Measurements from ENCODE around the gene FTL.

FTL gene

GRCh38 chr19:48993175-48994034 is 28.3 kb downstream of the FTL start, which contains the start of the genes GYS1 and RUVBL2:
Gene GYS1, minus strand, starts transcription at chr19:48993309. Its CDS starts 197 bp downstream, at chr19:48993112.
Gene RUVBL2, plus strand, starts transcription at chr19:48993887. Its CDS starts 25 bp downstream, at chr19:48993912.
- DNase-seq = peak; percentile 99

- no peak for DNase-seq
Measured at GRCh38 chr19:48994035-48994386, 28.9 kb downstream of the FTL start.

- DNase-seq = no peak
Measured at GRCh38 chr19:48997972-48998371, 32.9 kb downstream of the FTL start.

- DNase-seq = no peak
Measured at GRCh38 chr19:48999481-49000325, 34.6 kb downstream of the FTL start.

- DNase-seq = no peak
Measured at GRCh38 chr19:49004133-49004532, 39.0 kb downstream of the FTL start.

GRCh38 chr19:49004964-49005614 is 40.0 kb downstream of the FTL start:
- DNase-seq = no peak

- DNase-seq = no peak
Measured at GRCh38 chr19:49006905-49007304, 41.8 kb downstream of the FTL start.

GRCh38 chr19:49009828-49010227 is 44.7 kb downstream of the FTL start:
- DNase-seq = no peak

- no peak for DNase-seq
Measured at GRCh38 chr19:49010453-49010852, 45.3 kb downstream of the FTL start.

- DNase-seq = no peak
Measured at GRCh38 chr19:49011194-49011593, 46.1 kb downstream of the FTL start.

- no peak for DNase-seq
Measured at GRCh38 chr19:49014123-49014869, 49.2 kb downstream of the FTL start.

GRCh38 chr19:49014870-49015255 is 49.8 kb downstream of the FTL start:
- DNase-seq = no peak

- DNase-seq = no peak
Measured at GRCh38 chr19:49016067-49016839, 51.1 kb downstream of the FTL start.
